ENCODE results near the gene GRIP2. TPM values are rescaled to one million over a fixed set of nuclear protein-coding genes. Genes with fewer than 3 reads are reported as not detected.

Gene GRIP2
- total and polyA plus RNA-seq, 2 donors (not counting 1 experiment from before 2014, with no cell fraction given) = under 0.01 to 0.87 TPM

GRCh38 chr3:14512281-14512941 lies 27.7 kb downstream of the GRIP2 start:
- Histone ChIP-seq H3K27me3 (ENCODE audit: control insufficient read depth, insufficient read depth, low read length) (no peaks in the 10 kb centered on the region), H2AFZ (ENCODE audit: low read length) (no peak overlapping the region)
- TF ChIP-seq CTCF (conservative IDR thresholded peaks at IDR 0.05 in 1 of 2, IDR thresholded peaks at IDR 0.05 in 1 of 2; ENCODE audit: low read depth in 1 of 2, low read length in 2 of 2) (no peak), EZH2 (IDR thresholded peaks at IDR 0.05; ENCODE audit: low read length, missing control alignments) (no peak)

GRCh38 chr3:14511623-14512280 lies 28.4 kb downstream of the GRIP2 start:
- no peaks in the 10 kb centered on the region for H3K79me2 ChIP-seq (ENCODE audit: control insufficient read depth, insufficient read depth, low read length)
- H3K9ac ChIP-seq (ENCODE audit: insufficient read depth, low read length) = no peak overlapping the region
- DNase-seq (ENCODE audit: low read depth in 2 of 2) = no peak
- H2AFZ ChIP-seq (ENCODE audit: low read length) = no peak overlapping the region
- no peaks in the 10 kb centered on the region for H3K27me3 ChIP-seq (ENCODE audit: control insufficient read depth, insufficient read depth, low read length)
- no peak overlapping the region for H3K4me3 ChIP-seq (replicated peaks in 1 of 4; ENCODE audit: control extremely low read depth in 1 of 4, insufficient read depth in 1 of 4, low read depth in 3 of 4, low read length in 4 of 4)
- H3K27ac ChIP-seq (ENCODE audit: insufficient read depth, low read length) = no peak overlapping the region
- no peak for TF ChIP-seq EZH2 (IDR thresholded peaks at IDR 0.05; ENCODE audit: low read length, missing control alignments)
- no peak for TF ChIP-seq CTCF (conservative IDR thresholded peaks at IDR 0.05 in 1 of 2, IDR thresholded peaks at IDR 0.05 in 1 of 2; ENCODE audit: low read depth in 1 of 2, low read length in 2 of 2)
- no peak overlapping the region for H3K4me2 ChIP-seq (ENCODE audit: extremely low read depth, insufficient read depth, low read length)
- H3K4me1 ChIP-seq (ENCODE audit: control insufficient read depth, extremely low read depth, insufficient read depth, low read length) = no peaks in the 10 kb centered on the region
- H4K20me1 ChIP-seq (ENCODE audit: control insufficient read depth, extremely low read depth, insufficient read depth, low read length) = no peaks in the 10 kb centered on the region
- H3K9me3 ChIP-seq (ENCODE audit: control insufficient read depth, insufficient read depth, low read depth, low read length) = no peaks in the 10 kb centered on the region
- no peaks in the 10 kb centered on the region for H3K36me3 ChIP-seq (ENCODE audit: control insufficient read depth, insufficient read depth, low read length)

More at GRCh38 chr3:14512281-14512941, 27.7 kb downstream of the GRIP2 start:
- no peak overlapping the region for H3K27ac ChIP-seq (ENCODE audit: insufficient read depth, low read length)
- no peak overlapping the region for H3K4me2 ChIP-seq (ENCODE audit: extremely low read depth, insufficient read depth, low read length)
- H3K9me3 ChIP-seq (ENCODE audit: control insufficient read depth, insufficient read depth, low read depth, low read length) = no peaks in the 10 kb centered on the region
- H3K4me1 ChIP-seq (ENCODE audit: control insufficient read depth, extremely low read depth, insufficient read depth, low read length) = no peaks in the 10 kb centered on the region
- DNase-seq (ENCODE audit: low read depth in 2 of 2) = no peak
- no peaks in the 10 kb centered on the region for H3K79me2 ChIP-seq (ENCODE audit: control insufficient read depth, insufficient read depth, low read length)
- no peak overlapping the region for H3K9ac ChIP-seq (ENCODE audit: insufficient read depth, low read length)
- no peaks in the 10 kb centered on the region for H3K36me3 ChIP-seq (ENCODE audit: control insufficient read depth, insufficient read depth, low read length)
- no peaks in the 10 kb centered on the region for H4K20me1 ChIP-seq (ENCODE audit: control insufficient read depth, extremely low read depth, insufficient read depth, low read length)
- no peak overlapping the region for H3K4me3 ChIP-seq (replicated peaks in 1 of 4; ENCODE audit: control extremely low read depth in 1 of 4, insufficient read depth in 1 of 4, low read depth in 3 of 4, low read length in 4 of 4)

- H2AFZ ChIP-seq (ENCODE audit: low read length) = no peak overlapping the region
- no peaks in the 10 kb centered on the region for H3K79me2 ChIP-seq (ENCODE audit: control insufficient read depth, insufficient read depth, low read length)
- no peaks in the 10 kb centered on the region for H3K9me3 ChIP-seq (ENCODE audit: control insufficient read depth, insufficient read depth, low read depth, low read length)
- no peak overlapping the region for H3K9ac ChIP-seq (ENCODE audit: insufficient read depth, low read length)
- DNase-seq (ENCODE audit: low read depth in 2 of 2) = no peak
- no peak overlapping the region for H3K4me2 ChIP-seq (ENCODE audit: extremely low read depth, insufficient read depth, low read length)
- TF ChIP-seq CTCF (conservative IDR thresholded peaks at IDR 0.05 in 1 of 2, IDR thresholded peaks at IDR 0.05 in 1 of 2; ENCODE audit: low read depth in 1 of 2, low read length in 2 of 2) = no peak
- no peak for TF ChIP-seq EZH2 (IDR thresholded peaks at IDR 0.05; ENCODE audit: low read length, missing control alignments)
- no peaks in the 10 kb centered on the region for H3K36me3 ChIP-seq (ENCODE audit: control insufficient read depth, insufficient read depth, low read length)
- H4K20me1 ChIP-seq (ENCODE audit: control insufficient read depth, extremely low read depth, insufficient read depth, low read length) = no peaks in the 10 kb centered on the region
- H3K4me1 ChIP-seq (ENCODE audit: control insufficient read depth, extremely low read depth, insufficient read depth, low read length) = no peaks in the 10 kb centered on the region
- H3K27ac ChIP-seq (ENCODE audit: insufficient read depth, low read length) = no peak overlapping the region
- no peaks in the 10 kb centered on the region for H3K27me3 ChIP-seq (ENCODE audit: control insufficient read depth, insufficient read depth, low read length)
- H3K4me3 ChIP-seq (replicated peaks in 1 of 4; ENCODE audit: control extremely low read depth in 1 of 4, insufficient read depth in 1 of 4, low read depth in 3 of 4, low read length in 4 of 4) = no peak overlapping the region
These were observed 29.1 kb downstream of the GRIP2 start for GRCh38 chr3:14510838-14511622.
